ENCODE measurements around the gene PODN.

DNA sequence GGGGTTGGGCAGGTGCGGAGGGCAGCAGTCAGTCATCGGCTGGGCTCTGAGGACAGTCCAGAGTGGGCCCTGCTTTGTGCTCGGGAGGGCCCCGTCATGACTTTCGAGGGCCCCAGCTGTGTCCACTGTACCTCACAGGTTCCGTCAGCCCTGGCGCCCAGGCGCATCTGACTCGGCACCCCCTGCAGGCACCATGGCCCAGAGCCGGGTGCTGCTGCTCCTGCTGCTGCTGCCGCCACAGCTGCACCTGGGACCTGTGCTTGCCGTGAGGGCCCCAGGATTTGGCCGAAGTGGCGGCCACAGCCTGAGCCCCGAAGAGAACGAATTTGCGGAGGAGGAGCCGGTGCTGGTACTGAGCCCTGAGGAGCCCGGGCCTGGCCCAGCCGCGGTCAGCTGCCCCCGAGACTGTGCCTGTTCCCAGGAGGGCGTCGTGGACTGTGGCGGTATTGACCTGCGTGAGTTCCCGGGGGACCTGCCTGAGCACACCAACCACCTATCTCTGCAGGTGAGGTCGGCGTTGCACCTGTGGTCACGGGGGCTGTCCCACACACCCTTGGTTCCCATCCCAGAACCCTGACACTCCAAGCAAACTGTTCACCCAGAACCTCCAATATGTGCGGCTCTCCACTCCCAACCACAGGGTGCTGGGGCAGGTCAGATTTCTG lies 7.8 kb downstream of the PODN start:
- TF ChIP-seq GATA2 (IDR thresholded peaks at IDR 0.05; ENCODE audit: low read depth, low read length) (no peak), GATA3 (IDR thresholded peaks at IDR 0.05; ENCODE audit: low read depth, low read length) (no peak)

Measured in SH-SY5Y (cell line).